NCI-H526 treated with DMSO at 0.1 percent for 48 hours (cell line): Measurements from ENCODE around the gene C22orf31.

ENCODE experiments used
- DNase-seq: peaks from one replicate; lab custom pipeline; 2025; lab: John Stamatoyannopoulos, UW

The C22orf31 gene

DNA sequence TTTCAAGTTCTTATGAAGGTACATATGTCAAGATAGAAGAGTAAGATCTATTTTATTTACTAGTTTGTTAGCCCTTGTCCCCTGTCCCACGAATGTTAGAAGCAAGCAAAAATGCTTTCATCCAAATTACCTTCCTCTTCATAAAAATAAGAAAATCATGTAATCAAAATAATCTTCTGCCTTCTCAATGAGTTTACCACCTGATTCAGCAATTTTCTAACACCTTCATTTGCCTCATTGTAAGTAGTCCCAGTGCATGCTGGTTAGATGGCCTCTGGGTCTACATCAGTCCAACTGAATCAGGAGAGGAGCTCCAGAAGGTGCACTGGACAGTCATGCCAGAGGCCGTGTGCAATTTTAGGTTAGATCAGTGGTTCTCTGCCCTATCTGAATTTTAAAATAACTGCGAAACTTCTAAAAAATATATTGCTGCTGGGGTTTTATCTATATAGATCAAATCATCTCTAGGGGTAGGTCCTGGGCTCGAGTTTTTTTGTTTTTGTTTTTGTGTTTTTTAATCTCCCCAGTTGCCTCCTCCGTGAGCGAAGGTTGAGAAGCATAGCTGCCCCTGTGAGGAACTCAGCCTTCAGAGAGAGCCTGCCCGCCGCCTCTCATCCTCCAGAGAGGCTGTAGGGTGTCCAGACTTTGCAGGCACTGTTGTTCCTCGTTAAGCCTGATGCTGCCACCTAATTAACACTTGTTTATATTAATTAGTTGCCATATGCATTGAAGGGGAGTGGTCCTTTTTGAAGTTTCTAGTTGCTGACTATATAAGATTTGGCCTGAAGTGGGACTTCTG is 32.2 kb downstream of the C22orf31 start:
- DNase-seq: no peak

DNA sequence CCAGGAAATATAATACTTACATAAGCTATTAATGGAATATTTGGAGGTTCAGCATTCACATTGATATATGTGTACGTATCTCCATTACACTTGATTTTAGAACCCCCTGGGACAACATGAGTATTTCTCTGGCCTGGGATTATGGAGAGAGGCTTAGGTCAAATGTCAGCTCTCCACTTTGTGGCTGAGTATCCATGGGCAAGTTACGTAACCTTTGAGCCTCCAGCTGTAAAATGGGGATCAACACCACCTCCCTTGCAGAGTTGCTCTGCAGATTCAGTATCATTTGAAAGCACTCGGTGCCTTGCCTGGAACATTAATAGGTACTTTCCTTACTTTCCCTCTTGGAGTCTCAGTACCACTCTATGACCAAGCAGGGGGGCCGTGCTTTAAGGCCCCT is 33.2 kb downstream of the C22orf31 start:
- DNase-seq: no peak

DNA sequence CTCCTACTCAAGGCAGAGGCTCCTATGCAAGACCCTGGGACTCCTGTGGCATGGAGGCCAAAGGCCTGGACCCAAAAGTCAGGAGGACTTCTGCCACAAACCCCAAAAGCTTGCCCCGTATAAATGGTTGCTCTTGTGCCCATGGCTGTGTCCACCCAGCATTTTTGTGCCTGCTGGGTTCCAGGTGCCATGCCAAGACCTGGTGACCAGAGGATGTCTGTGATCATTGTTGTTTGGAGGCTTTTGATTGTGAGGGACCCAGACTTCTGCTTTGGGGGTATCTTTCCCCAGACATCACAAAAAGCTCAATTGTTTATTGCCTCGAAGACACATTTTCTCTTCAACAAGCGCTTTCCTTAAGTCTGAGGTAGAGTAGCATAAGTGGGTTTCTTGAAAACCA is 35.1 kb downstream of the C22orf31 start:
- no peak for DNase-seq

DNA sequence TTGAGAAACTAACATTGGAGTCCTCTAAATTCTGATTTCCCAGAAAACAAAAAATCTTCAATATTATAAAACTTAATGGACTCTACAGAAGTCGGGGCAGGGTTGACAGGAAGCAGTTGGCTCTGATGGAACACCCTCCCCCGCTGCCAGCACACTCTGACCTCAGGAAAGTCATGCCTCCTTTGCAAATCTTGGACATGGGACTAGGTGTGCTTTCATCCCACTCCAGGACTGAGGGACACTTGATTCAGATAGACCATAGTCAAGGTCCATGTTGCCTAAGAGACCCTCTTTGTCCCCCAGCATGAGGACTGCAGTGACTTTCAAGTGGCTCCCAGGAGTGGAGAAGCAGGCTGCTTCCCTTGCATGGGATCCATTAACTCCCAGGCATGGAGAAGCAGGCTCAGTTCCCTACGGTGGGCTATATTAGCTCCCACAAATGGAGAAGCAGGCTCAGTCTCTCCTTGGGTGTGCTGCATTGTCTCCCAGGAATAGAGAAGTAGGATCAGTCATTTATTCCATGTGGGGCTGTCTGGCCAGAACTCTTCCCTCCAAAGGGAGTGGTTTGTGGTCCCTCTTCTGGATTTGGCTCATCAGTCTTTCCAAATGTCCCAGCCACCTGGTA is 38.3 kb downstream of the C22orf31 start:
- DNase-seq: no peak

DNA sequence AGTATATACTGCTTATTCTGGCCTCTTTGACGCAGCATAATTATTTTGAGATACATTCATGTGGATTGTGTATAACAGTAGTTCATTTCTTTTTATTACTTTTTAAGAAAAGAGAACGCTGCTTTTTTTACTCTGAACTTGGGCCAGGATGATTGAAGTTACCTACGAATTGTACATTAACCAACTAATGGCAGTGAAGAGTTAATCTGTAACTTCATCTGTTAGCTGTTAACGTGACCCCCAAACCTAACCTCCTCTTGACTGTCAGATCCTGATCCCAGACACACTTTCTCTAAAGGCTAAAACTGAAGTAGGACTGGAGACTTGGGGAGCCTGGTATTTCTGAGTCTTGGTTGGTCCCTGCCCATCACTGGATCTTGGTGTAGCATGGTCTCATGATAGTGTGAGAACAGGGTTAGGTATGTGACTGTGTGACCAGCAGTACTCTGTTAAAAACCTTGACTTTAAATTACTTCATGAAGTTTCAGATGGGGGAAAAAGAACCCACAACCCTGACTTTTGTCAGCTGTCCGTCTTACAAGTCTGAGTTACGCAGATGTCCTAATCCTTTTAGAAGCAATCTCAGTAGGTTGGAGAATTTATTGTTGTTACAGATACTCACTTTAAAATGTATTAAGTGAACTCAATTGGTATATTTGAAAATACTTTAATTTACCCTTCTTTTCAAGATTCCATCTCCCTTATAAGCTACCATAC is 39.4 kb downstream of the C22orf31 start:
- no peak for DNase-seq

DNA sequence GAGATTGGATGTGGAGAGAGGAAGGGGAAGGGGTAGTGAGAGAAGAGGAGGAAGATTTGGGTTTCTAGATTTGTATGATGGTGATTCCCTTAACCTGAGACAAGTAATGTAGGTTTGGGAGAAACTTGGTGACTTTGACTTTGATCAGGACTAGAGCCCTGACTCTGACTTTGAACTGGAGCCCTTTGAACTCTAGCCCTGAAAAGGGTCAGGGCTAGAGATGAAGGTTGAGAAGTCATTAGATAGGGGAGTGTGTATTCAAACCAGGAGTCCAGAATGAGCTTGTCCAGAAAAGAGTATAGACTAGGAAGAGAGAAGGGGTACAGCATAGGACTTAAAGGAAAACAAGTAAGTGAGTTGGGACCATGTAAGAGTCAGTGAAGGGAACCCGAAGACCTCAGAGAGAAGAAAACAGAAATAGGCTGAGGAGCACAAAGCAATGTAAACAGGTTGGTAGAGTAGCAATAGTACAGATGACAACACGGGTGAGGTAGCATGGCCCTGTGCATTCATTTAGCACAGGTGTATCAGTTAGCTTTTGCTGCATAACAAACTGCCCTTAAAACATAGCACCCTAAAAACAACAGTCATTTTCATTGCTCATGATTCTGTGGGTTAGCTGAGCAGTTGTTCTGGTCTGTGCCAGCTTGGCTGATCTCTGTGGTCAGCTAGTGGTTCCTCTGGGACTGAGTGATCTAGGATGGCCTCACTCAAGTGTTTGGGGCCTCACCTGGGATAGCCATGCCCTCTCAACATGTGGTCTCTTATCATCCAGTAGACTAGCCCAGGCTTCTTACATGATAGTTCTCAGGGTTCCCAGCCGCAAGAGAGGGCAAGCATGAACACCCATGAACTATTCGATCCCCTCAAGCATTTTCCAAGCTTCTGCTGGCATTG is 43.1 kb downstream of the C22orf31 start:
- no peak for DNase-seq

DNA sequence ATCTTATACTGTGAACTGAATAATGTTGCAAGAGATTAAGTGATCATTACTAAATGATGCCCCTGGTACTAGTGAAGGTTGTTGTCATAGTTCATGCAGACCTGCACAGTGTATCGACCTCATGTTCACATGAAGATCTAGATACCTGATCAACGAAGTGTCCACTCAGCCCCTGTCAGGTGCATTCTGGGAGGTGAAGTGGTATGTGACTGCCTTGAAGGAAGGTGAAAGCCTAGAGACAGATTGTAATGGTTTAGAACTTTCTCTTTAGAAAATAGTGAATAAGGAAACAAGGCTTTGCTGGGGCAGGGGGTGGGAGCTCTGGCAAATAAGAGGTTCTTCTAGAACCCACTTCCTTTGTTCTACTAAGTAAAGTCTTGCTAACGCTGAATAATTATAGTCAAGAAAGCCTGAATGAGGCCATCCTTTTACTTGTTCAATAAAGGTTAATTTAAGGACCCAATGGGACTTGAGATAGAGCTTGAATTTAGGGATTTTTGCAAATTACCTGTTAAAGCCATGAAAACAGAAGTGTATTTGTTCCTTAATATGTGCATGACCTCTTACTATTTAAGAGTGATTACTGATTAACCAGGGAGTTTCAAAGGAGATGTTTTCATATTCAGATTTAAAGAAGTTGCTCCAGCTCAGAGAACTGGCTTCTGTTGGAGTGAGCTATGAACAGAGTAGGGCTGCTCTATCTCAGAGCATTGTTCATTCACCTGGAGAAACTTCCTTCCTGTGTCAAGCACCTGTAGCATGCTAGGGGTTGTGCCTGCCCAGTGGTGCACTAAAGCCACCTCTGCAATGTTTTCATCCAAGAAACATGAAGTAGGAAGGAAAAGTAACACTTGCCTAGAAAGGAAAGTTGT is 45.3 kb downstream of the C22orf31 start:
- no peak for DNase-seq

DNA sequence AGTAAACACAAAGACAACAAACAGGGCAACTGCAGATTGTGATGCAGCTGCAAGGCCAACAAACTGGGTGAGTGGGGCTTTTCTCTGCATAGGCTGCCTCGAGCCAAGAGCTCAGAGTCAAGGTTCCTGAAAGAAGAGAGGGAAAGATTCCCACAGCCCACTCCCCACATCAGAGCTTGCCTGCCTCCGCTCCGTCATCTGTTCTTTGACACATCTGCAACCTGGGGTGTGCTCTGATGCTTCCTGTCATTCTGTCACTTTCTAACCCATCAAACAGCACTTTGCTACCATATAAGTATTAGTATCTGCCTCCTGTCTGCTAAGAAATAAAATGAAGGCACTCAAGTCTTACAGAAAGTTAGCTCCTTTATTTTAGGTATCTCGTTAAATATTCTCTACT is 46.9 kb downstream of the C22orf31 start:
- DNase-seq: no peak

DNA sequence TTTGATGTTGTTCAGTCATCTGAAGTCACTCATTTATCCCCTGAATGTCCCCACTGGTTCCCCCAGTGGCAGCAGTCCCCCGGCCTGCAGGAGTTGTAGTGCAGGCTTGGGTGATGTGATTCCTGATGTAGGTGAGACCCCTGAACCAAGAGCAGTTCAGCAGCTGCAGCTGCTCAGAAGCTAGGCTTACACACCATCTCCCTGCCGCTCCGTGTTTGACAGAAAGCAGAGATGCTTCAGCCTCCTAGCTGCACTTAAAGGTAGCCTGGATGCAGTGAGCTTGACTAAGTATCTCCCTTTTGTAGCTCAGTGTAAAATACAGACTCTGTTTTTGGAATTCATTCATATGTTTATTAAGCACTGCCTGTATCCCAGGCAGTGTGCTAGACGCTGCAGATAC is 47.3 kb downstream of the C22orf31 start:
- no peak for DNase-seq

DNA sequence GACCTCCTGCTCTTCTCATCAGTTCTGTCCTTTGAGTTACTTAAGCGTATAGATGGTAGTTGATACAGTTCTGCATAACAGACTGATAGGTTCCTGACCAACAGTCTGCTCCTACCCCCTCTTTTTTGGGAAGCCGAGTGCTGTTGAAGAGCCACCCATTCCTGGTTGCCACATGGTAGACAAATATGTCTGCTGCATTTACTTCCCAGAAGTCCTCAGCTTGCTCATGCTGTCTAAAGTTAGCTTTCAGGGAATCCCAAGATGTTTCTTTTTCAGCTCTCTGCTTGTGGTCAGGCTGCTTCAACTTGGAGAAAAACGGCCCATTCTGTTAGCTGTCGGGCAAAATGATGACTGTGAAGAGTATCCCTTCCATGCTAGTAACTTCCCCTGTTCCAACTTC is 48.7 kb downstream of the C22orf31 start:
- no peak for DNase-seq

DNA sequence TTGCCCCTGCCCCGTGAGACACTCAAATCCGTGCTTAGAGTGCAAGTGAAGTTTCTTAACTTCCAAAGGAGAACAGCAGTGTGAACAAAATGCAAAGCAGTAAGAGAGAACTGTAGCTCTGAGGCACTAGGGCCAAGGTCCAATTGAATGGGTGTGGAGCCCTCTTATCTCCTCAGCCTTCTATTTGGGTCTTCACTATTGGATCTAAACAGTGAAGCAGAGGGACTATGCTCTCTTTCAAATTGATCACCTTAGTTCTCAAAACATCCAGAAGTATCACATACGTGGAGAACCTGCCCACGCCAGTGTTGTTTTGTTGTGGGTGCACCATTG is 49.6 kb downstream of the C22orf31 start:
- DNase-seq: no peak

DNA sequence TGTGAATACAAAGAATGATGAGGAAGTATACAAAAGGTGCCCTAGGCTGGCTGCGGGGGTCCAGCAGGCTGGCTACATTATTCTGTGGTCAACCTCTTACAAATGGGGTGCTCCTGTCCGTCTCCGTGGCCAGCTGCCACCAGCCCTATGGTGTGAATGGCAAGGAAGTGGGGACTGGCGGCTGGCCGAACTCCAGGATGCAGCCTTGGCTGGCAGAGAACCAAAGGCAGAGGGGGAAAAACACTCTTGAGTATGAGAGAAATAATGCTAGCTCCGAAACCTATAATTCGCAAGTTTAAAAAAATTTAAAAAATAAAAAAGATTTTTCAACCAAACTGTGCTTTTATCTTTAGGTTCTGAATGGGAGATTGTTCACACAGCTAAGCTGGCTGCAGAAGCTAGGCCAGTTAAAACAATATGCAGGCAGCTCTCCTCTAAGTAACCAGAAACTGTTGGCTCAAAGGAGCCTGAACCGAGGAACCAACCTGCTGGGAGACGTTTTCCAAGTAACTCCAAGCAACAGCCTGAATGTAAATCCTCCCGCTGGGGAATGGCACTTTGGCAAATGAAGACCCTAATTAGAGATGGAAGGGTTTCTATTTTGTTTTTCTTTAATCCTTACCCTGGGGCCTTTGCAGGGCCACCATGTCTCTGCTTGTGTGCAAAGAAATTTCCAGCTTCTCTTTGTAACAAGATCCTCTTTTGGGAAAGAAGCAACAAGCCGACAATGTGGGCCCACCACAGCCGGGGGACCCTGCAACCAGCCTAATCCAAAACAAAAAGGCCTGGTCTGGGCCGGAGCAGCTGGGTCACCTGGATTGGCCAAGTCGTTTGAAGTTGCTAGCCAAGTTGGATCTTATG is 50.2 kb downstream of the C22orf31 start:
- no peak for DNase-seq

DNA sequence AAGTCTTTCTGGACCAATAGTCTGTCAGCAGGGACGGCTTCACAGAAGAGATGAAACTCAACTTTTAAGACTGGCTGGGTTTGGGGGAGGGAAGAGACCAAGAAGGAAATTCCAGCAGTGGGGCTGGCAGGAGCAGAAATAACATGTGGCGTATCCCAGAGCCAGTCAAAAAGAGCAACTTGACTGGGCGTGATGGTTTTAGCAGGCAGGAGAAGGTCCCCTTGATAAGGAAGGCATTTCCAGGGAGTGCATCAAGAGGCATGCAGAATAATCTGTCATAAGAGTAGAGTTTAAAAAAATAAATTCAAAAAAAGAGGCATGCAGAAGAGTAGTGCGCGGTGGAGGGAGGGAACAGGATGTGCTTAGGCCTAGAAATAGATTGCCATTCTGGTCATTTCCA is 52.5 kb downstream of the C22orf31 start:
- no peak for DNase-seq
